Astrocyte (in vitro differentiated cells and primary cell): ENCODE measurements around the gene TPST2. TPM values are rescaled to one million over a fixed set of nuclear protein-coding genes. Genes with fewer than 3 reads are reported as not detected.

ENCODE experiments used
- DNase-seq: peaks from one replicate; pipeline ENCODE4 v3.0.0-alpha.2; 2010; ENCODE audit warnings: low read depth
- FAIRE-seq: peaks from 2 replicates; lab custom pipeline; 2011; peaks lifted over from hg19 to GRCh38; lab: Jason Lieb, UNC
- H2AFZ ChIP-seq: 2 replicates; pipeline ENCODE4 v1.6.0; 2012; ENCODE audit warnings: low read depth, low read length, inconsistent platforms
- H3K27ac ChIP-seq: 2 replicates; pipeline ENCODE4 v1.5.1; 2011; ENCODE audit warnings: low read depth, low read length, inconsistent platforms
- H3K27me3 ChIP-seq: 2 replicates; pipeline ENCODE4 v1.6.0; 2011; ENCODE audit warnings: low read length, inconsistent platforms; ENCODE audit not compliant: insufficient read depth
- H3K36me3 ChIP-seq: 2 replicates; pipeline ENCODE4 v1.5.1; 2011; ENCODE audit warnings: low read length, inconsistent platforms; ENCODE audit not compliant: insufficient read depth
- H3K4me1 ChIP-seq: 2 replicates; pipeline ENCODE4 v1.5.1; 2011; ENCODE audit warnings: low read length, inconsistent platforms; ENCODE audit not compliant: insufficient read depth
- H3K4me2 ChIP-seq: 2 replicates; pipeline ENCODE4 v1.6.0; 2012; ENCODE audit warnings: low read length, inconsistent platforms
- H3K4me3 ChIP-seq: 2 replicates; pipeline ENCODE4 v1.5.1; 2011; ENCODE audit warnings: low read depth, mild to moderate bottlenecking, low read length, inconsistent platforms; ENCODE audit not compliant: insufficient read depth
- H3K79me2 ChIP-seq: 2 replicates; pipeline ENCODE4 v1.6.0; 2012; ENCODE audit warnings: mild to moderate bottlenecking, low read length, inconsistent platforms; ENCODE audit not compliant: insufficient read depth
- H3K9ac ChIP-seq: 2 replicates; pipeline ENCODE4 v1.6.0; 2012; ENCODE audit warnings: mild to moderate bottlenecking, low read length, inconsistent platforms
- H3K9me3 ChIP-seq: 2 replicates; pipeline ENCODE4 v1.5.1; 2012; ENCODE audit warnings: low read depth, mild to moderate bottlenecking, low read length, inconsistent platforms; ENCODE audit not compliant: insufficient read depth
- H4K20me1 ChIP-seq: 2 replicates; pipeline ENCODE4 v1.6.0; 2012; ENCODE audit warnings: low read length, inconsistent platforms; ENCODE audit not compliant: insufficient read depth
- H3K27ac Mint-ChIP-seq: one replicate; pipeline ENCODE4 v1.8.0; 2021; ENCODE audit warnings: mild to moderate bottlenecking, mixed read lengths; ENCODE audit not compliant: unreplicated experiment
- H3K27me3 Mint-ChIP-seq: one replicate; pipeline ENCODE4 v1.8.0; 2021; ENCODE audit warnings: low read depth, mixed read lengths; ENCODE audit not compliant: unreplicated experiment
- H3K36me3 Mint-ChIP-seq: one replicate; pipeline ENCODE4 v1.8.0; 2021; ENCODE audit warnings: low read depth, mixed read lengths; ENCODE audit not compliant: unreplicated experiment
- H3K4me1 Mint-ChIP-seq: one replicate; pipeline ENCODE4 v1.8.0; 2021; ENCODE audit warnings: low read depth, mixed read lengths; ENCODE audit not compliant: unreplicated experiment
- H3K4me3 Mint-ChIP-seq: one replicate; pipeline ENCODE4 v1.8.0; 2021; ENCODE audit warnings: mild to moderate bottlenecking, moderate library complexity, mixed read lengths; ENCODE audit not compliant: unreplicated experiment
- H3K9me3 Mint-ChIP-seq: one replicate; pipeline ENCODE4 v1.8.0; 2021; ENCODE audit warnings: mild to moderate bottlenecking, mixed read lengths; ENCODE audit not compliant: unreplicated experiment
- EZH2 ChIP-seq: IDR thresholded peaks from 2 replicates; pipeline ENCODE4 v1.6.1; 2012; ENCODE audit warnings: mild to moderate bottlenecking, low read length, inconsistent platforms; ENCODE audit not compliant: insufficient read depth
- total RNA-seq: library from RNA; stranded (reverse); gene quantifications from 2 replicates; pipeline ENCODE4 v1.2.1, GENCODE V29; 2021
- TF ChIP-seq, protein P1 (sequence below): IDR thresholded peaks from 2 replicates; pipeline ENCODE4 v1.5.1; 2011; ENCODE audit warnings: low read depth, mild to moderate bottlenecking, inconsistent platforms, low read length, moderate library complexity; ENCODE audit not compliant: insufficient read depth

Gene TPST2
- total RNA-seq, 1 donor from 2014 or later = 55.7 TPM

DNA sequence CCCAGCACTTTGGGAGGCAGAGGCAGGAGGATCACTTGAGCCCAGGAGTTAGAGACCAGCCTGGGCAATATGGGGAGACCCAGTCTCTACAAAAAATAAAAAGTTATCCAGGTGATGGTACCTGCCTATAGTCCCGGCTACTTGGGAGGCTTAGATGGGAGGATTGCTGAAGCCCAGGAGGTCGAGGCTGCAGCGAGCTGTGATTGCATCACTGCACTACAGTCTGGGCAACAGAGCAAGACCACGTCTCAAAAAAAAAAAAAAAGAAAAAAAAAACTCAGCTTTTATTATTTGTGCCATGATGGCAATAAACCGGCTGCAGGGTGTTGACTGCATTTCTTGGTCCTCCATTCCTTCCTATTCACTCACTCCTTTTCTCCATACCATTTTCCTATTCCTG is 44.1 kb downstream of the TPST2 start:
- no peaks in the 10 kb centered on the region for H3K27me3 Mint-ChIP-seq
- Histone ChIP-seq H3K4me2 (no peak overlapping the region), H3K9me3 (no peaks in the 10 kb centered on the region), H3K79me2 (peaks cover 38% of the 10 kb centered on the region), H3K9ac (no peak overlapping the region), H3K27me3 (no peaks in the 10 kb centered on the region), H3K36me3 (peaks cover under 1% of the 10 kb centered on the region), H3K4me1 (peaks cover 9% of the 10 kb centered on the region), H2AFZ (no peak overlapping the region), H4K20me1 (peaks cover 26% of the 10 kb centered on the region), H3K27ac (no peak overlapping the region), H3K4me3 (no peak overlapping the region)
- H3K27ac Mint-ChIP-seq = peak overlapping the region; percentile 6
- peaks cover 28% of the 10 kb centered on the region for H3K4me1 Mint-ChIP-seq
- FAIRE-seq (no peak), DNase-seq (no peak)
- TF ChIP-seq EZH2 = no peak
- TF ChIP-seq, protein P1, sequence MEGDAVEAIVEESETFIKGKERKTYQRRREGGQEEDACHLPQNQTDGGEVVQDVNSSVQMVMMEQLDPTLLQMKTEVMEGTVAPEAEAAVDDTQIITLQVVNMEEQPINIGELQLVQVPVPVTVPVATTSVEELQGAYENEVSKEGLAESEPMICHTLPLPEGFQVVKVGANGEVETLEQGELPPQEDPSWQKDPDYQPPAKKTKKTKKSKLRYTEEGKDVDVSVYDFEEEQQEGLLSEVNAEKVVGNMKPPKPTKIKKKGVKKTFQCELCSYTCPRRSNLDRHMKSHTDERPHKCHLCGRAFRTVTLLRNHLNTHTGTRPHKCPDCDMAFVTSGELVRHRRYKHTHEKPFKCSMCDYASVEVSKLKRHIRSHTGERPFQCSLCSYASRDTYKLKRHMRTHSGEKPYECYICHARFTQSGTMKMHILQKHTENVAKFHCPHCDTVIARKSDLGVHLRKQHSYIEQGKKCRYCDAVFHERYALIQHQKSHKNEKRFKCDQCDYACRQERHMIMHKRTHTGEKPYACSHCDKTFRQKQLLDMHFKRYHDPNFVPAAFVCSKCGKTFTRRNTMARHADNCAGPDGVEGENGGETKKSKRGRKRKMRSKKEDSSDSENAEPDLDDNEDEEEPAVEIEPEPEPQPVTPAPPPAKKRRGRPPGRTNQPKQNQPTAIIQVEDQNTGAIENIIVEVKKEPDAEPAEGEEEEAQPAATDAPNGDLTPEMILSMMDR = no peak
- peaks cover 17% of the 10 kb centered on the region for H3K36me3 Mint-ChIP-seq
- peak overlapping the region; percentile 25 for H3K4me3 Mint-ChIP-seq
- peaks cover 1% of the 10 kb centered on the region for H3K9me3 Mint-ChIP-seq

DNA sequence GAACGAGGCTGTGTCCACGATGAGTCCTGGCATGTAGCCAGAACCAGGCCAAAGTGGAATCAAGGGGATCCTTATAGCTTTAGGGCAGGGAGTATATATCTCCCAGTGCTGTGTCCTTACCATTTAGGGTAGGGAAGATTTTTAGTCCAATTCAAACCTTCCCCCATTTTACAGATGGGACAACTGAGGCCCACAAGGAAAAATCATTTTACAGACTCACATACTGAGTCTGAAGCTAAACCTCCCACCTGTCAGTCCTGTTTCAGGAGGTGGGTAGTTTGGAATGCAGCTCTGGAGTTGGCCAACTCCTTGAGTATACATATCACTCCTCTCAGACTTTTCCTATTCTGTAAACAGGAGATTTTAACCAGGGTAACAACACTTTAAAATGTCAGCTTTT is 44.5 kb downstream of the TPST2 start:
- Histone ChIP-seq H3K36me3 (peaks cover 4% of the 10 kb centered on the region), H3K9me3 (no peaks in the 10 kb centered on the region), H3K4me3 (no peak overlapping the region), H3K27ac (no peak overlapping the region), H3K79me2 (peaks cover 38% of the 10 kb centered on the region), H3K4me1 (peaks cover 7% of the 10 kb centered on the region), H4K20me1 (peaks cover 26% of the 10 kb centered on the region), H3K27me3 (no peaks in the 10 kb centered on the region), H2AFZ (no peak overlapping the region), H3K9ac (no peak overlapping the region), H3K4me2 (no peak overlapping the region)
- Mint-ChIP-seq H3K9me3 (peaks cover 1% of the 10 kb centered on the region), H3K4me3 (no peak overlapping the region), H3K4me1 (peaks cover 24% of the 10 kb centered on the region), H3K36me3 (peaks cover 18% of the 10 kb centered on the region), H3K27me3 (no peaks in the 10 kb centered on the region), H3K27ac (no peak overlapping the region)
- TF ChIP-seq, protein P1 = no peak
- no peak for TF ChIP-seq EZH2
- DNase-seq = no peak
- FAIRE-seq = no peak

DNA sequence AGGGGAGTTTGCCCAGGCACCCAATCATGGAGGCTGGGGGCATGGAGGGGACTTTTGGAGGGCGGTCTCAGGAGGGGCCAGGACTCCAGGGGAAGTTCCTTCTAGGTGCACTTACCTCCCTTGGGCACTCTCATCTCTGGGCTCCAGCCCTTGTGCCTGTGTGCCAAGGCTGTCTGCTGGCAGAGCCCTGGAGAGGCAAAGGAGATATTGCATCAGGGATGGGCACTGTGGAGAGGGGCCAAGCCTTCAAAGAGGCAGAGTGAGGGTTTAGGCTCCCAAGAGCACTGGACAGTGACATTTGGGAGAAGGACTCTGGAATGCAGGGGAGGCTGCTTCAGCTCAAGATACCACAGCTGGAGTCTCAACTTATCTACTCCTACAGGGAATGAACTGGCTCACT is 45.4 kb downstream of the TPST2 start:
- TF ChIP-seq EZH2 = no peak
- TF ChIP-seq, protein P1 = no peak
- Mint-ChIP-seq H3K4me3 (no peak overlapping the region), H3K27ac (no peak overlapping the region), H3K4me1 (peaks cover 18% of the 10 kb centered on the region), H3K9me3 (peaks cover 1% of the 10 kb centered on the region), H3K36me3 (peaks cover 20% of the 10 kb centered on the region), H3K27me3 (no peaks in the 10 kb centered on the region)
- peaks cover 10% of the 10 kb centered on the region for H3K36me3 ChIP-seq
- no peaks in the 10 kb centered on the region for H3K27me3 ChIP-seq
- H4K20me1 ChIP-seq = peaks cover 26% of the 10 kb centered on the region
- H3K4me2 ChIP-seq = no peak overlapping the region
- peaks cover 38% of the 10 kb centered on the region for H3K79me2 ChIP-seq
- no peak overlapping the region for H3K27ac ChIP-seq
- no peak for DNase-seq
- no peaks in the 10 kb centered on the region for H3K4me1 ChIP-seq
- no peak overlapping the region for H3K9ac ChIP-seq
- no peaks in the 10 kb centered on the region for H3K9me3 ChIP-seq
- FAIRE-seq = no peak
- no peak overlapping the region for H2AFZ ChIP-seq
- no peak overlapping the region for H3K4me3 ChIP-seq
